CD4-positive, alpha-beta T cell (primary cell): ENCODE measurements around the gene PLCH2. TPM values are rescaled to one million over a fixed set of nuclear protein-coding genes. Genes with fewer than 3 reads are reported as not detected.

Experiments
- ATAC-seq: fragments of 200-7000 bp; cut with Tn5 transposase; one replicate; pipeline ENCODE4 v1.10.0; 2022; ENCODE audit warnings: mild to moderate bottlenecking; ENCODE audit not compliant: poor library complexity
- CTCF ChIA-PET: fragments of 350-600 bp; sonication (Branson Sonifier 250); formaldehyde crosslinking; loops from one replicate; lab custom pipeline; 2021; ENCODE audit warnings: antibody characterized with exemption, inconsistent platforms; lab: Charles Lee
- POLR2A ChIA-PET: fragments of 350-600 bp; sonication (Branson Sonifier 250); formaldehyde crosslinking; loops from one replicate; lab custom pipeline; 2021; ENCODE audit warnings: antibody characterized with exemption, inconsistent platforms; lab: Charles Lee
- DNase-seq, 14 experiments: peaks; one replicate each; pipeline ENCODE4 v3.0.0-alpha.2; 2013 to 2020; ENCODE audit warnings: mixed read lengths in 2 of 14
- H3K27ac ChIP-seq, 2 donors: one replicate each; pipeline versions ENCODE4 v1.5.1 to v1.7.0; 2013; ENCODE audit warnings: low read length in 2 of 2, low read depth in 1 of 2, mild to moderate bottlenecking in 1 of 2
- H3K27me3 ChIP-seq, 2 experiments: 1 replicate in 1 of 2; 2 replicates in 1 of 2; pipeline versions ENCODE4 v1.6.1 to v1.7.0; 2013; ENCODE audit warnings: low read length in 2 of 2, control low read depth in 1 of 2, mild to moderate bottlenecking in 1 of 2, moderate library complexity in 1 of 2; ENCODE audit not compliant: insufficient read depth in 2 of 2, control insufficient read depth in 1 of 2
- H3K36me3 ChIP-seq: one replicate; pipeline ENCODE4 v1.6.1; 2013; ENCODE audit warnings: low read length, control low read depth; ENCODE audit not compliant: insufficient read depth
- H3K4me1 ChIP-seq: one replicate; pipeline ENCODE4 v1.6.1; 2013; ENCODE audit warnings: low read length, control low read depth; ENCODE audit not compliant: insufficient read depth
- H3K4me3 ChIP-seq: one replicate; pipeline ENCODE4 v1.5.1; 2013; ENCODE audit warnings: mild to moderate bottlenecking, low read length, moderate library complexity
- H3K9me3 ChIP-seq, 2 experiments: 1 replicate in 1 of 2; 2 replicates in 1 of 2; pipeline versions ENCODE4 v1.6.1 to v1.7.0; 2013; ENCODE audit warnings: low read length in 2 of 2, mild to moderate bottlenecking in 2 of 2, control low read depth in 1 of 2, moderate library complexity in 1 of 2; ENCODE audit not compliant: control insufficient read depth in 1 of 2, insufficient read depth in 1 of 2
- H3K27ac Mint-ChIP-seq: one replicate; pipeline ENCODE4 v1.8.0; 2020; ENCODE audit warnings: mixed read lengths
- H3K27me3 Mint-ChIP-seq: one replicate; pipeline ENCODE4 v1.8.0; 2021; ENCODE audit warnings: mixed read lengths
- H3K36me3 Mint-ChIP-seq: one replicate; pipeline ENCODE4 v1.8.0; 2021; ENCODE audit warnings: low read depth, mixed read lengths
- H3K4me1 Mint-ChIP-seq: one replicate; pipeline ENCODE4 v1.8.0; 2021; ENCODE audit warnings: low read depth, mixed read lengths
- H3K4me3 Mint-ChIP-seq: one replicate; pipeline ENCODE4 v1.8.0; 2020; ENCODE audit warnings: mild to moderate bottlenecking, mixed read lengths
- H3K9me3 Mint-ChIP-seq: one replicate; pipeline ENCODE4 v1.8.0; 2020; ENCODE audit warnings: mixed read lengths
- intact Hi-C, 2 experiments: fragments of 100-400 bp; cut with DNase I in 1 of 2; cut with micrococcal nuclease in 1 of 2; formaldehyde crosslinking; loops; one replicate each; pipeline versions ENCODE4 v1.15.1 to v1.9.0; 2023 to 2025; cut with DNase I, micrococcal nuclease
- polyA plus RNA-seq, 2 donors: library from polyadenylated mRNA; unstranded; fragments of 120-200 nt; gene quantifications; one replicate each; pipeline ENCODE4 v1.2.1, GENCODE V29; 2013
- total RNA-seq, 174 experiments: library from RNA in 2 of 174; stranded (reverse) in 2 of 174; gene quantifications; one replicate each; pipeline ENCODE4 v1.2.3 and lab custom pipeline; 2021 to 2026
- TF ChIP-seq, protein P1 (sequence below): fragments of 200-600 bp; IDR thresholded peaks from one replicate; pipeline ENCODE4 v1.8.0; 2022; ENCODE audit warnings: antibody characterized with exemption, mild to moderate bottlenecking

The PLCH2 gene, protein sequence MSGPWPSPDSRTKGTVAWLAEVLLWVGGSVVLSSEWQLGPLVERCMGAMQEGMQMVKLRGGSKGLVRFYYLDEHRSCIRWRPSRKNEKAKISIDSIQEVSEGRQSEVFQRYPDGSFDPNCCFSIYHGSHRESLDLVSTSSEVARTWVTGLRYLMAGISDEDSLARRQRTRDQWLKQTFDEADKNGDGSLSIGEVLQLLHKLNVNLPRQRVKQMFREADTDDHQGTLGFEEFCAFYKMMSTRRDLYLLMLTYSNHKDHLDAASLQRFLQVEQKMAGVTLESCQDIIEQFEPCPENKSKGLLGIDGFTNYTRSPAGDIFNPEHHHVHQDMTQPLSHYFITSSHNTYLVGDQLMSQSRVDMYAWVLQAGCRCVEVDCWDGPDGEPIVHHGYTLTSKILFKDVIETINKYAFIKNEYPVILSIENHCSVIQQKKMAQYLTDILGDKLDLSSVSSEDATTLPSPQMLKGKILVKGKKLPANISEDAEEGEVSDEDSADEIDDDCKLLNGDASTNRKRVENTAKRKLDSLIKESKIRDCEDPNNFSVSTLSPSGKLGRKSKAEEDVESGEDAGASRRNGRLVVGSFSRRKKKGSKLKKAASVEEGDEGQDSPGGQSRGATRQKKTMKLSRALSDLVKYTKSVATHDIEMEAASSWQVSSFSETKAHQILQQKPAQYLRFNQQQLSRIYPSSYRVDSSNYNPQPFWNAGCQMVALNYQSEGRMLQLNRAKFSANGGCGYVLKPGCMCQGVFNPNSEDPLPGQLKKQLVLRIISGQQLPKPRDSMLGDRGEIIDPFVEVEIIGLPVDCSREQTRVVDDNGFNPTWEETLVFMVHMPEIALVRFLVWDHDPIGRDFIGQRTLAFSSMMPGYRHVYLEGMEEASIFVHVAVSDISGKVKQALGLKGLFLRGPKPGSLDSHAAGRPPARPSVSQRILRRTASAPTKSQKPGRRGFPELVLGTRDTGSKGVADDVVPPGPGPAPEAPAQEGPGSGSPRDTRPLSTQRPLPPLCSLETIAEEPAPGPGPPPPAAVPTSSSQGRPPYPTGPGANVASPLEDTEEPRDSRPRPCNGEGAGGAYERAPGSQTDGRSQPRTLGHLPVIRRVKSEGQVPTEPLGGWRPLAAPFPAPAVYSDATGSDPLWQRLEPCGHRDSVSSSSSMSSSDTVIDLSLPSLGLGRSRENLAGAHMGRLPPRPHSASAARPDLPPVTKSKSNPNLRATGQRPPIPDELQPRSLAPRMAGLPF (N-terminal part only)
- 10 to 100 TPM; 47.6 to 48.1 TPM for total RNA-seq
- 13.1 TPM for polyA plus RNA-seq (2013, experiment 1 of 2)
- polyA plus RNA-seq (2013, experiment 2 of 2), result 34.7 TPM
- 0.40 to 70.2 (median 18.4) reads per million in 172 experiments for total RNA-seq (lab: John Stamatoyannopoulos, UW)

DNA sequence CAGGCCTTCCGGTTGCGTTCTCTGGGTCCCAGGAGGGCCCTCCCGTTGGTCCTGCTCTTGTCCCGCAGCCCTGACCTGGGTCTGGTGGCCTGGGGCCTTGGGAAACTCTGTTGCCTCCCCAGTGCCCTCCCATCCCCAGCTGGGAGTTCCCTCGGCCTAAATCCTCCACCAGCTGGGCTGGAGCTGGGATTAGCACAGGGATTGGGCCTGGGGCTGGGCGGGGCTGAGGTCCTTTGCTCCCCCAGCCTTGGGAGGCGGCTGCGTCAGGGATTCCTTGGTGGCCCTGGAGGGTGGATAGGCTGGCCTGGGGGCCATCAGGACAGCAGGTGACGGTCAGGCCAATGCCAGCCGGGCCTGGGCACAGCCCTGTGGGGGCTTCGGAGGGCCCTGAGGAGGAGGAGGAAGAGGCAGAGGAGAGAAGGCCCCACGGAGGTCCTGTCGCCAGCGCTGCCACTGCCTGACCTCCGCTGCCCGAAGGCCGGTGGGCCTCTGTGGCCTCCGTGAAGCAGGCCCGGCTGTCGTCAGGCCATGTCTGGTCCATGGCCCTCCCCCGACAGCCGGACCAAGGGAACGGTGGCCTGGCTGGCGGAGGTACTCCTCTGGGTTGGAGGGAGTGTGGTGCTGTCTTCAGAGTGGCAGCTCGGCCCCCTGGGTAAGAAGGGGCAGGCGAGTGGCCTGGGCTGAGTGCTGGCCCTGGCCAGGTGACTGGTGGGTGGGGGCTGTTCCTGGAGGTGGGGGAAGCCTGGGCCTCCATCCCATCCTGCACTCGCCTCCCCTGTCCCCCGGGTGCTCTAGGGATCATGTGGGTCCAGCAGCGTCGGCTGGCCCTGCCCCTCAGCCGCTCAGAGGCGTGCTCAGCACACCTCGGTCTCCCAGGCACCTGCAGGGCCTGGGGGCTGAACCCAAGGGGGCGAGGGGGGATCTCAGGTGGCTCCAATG, at the start of gene PLCH2:
PLCH2 (plus strand) TSS at position 229 of the 939 bp plus-strand sequence; CDS start at position 529, 300 bp downstream.
- Mint-ChIP-seq H3K36me3 (no peaks in the 10 kb centered on the region), H3K9me3 (no peaks in the 10 kb centered on the region), H3K27ac (no peak within 1 kb of the TSS), H3K4me3 (no peak within 1 kb of the TSS), H3K4me1 (no peaks in the 10 kb centered on the region), H3K27me3 (no peaks in the 10 kb centered on the region)
- no peak for DNase-seq
- no peaks in the 10 kb centered on the region for H3K4me1 ChIP-seq
- no peaks in the 10 kb centered on the region for H3K36me3 ChIP-seq
- ChIA-PET CTCF (no interaction called here), POLR2A (no interaction called here)
- intact Hi-C loops, result no loop called here
- H3K4me3 ChIP-seq, result no peak within 1 kb of the TSS
- no peaks in the 10 kb centered on the region for H3K9me3 ChIP-seq
- no peak within 1 kb of the TSS for H3K27ac ChIP-seq
- ATAC-seq, result no peak
- TF ChIP-seq, protein P1, sequence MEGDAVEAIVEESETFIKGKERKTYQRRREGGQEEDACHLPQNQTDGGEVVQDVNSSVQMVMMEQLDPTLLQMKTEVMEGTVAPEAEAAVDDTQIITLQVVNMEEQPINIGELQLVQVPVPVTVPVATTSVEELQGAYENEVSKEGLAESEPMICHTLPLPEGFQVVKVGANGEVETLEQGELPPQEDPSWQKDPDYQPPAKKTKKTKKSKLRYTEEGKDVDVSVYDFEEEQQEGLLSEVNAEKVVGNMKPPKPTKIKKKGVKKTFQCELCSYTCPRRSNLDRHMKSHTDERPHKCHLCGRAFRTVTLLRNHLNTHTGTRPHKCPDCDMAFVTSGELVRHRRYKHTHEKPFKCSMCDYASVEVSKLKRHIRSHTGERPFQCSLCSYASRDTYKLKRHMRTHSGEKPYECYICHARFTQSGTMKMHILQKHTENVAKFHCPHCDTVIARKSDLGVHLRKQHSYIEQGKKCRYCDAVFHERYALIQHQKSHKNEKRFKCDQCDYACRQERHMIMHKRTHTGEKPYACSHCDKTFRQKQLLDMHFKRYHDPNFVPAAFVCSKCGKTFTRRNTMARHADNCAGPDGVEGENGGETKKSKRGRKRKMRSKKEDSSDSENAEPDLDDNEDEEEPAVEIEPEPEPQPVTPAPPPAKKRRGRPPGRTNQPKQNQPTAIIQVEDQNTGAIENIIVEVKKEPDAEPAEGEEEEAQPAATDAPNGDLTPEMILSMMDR, result no peak
- H3K27me3 ChIP-seq, result no peaks in the 10 kb centered on the region

DNA sequence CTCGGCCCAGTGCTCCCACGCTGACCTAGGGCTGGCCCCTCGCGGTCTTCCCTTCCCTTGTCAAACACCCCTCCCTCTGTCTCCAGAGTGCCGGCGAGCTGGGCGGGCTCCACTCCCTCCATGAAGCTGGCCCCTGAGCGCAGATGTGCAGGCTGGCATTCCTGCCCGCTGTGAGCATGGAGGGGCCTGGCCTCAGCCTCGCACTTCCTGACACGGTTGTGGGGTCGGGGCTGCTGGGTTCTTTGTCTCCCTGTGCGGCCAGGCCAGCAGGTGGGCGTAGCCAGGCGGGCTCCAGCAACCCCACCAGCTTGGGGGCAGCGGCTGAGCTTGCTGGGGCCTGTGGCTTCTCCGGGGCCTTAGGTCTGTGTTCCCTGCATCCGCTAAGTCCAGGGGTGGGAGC, 49.5 kb upstream of the PLCH2 start:
- H3K4me1 Mint-ChIP-seq, result no peaks in the 10 kb centered on the region
- Histone ChIP-seq H3K4me1 (peaks cover 9% of the 10 kb centered on the region), H3K9me3 (peaks cover 4 to 27% of the 10 kb centered on the region in 2 experiments), H3K36me3 (no peaks in the 10 kb centered on the region), H3K4me3 (no peak overlapping the region), H3K27me3 (no peaks in the 10 kb centered on the region), H3K27ac (no peak overlapping the region)
- CTCF ChIA-PET, result no interaction called here
- ATAC-seq (no peak), DNase-seq (no peak)
- TF ChIP-seq, protein P1, result no peak
- no peak overlapping the region for H3K27ac Mint-ChIP-seq
- no peaks in the 10 kb centered on the region for H3K27me3 Mint-ChIP-seq
- no peak overlapping the region for H3K4me3 Mint-ChIP-seq
- POLR2A ChIA-PET, result no interaction called here
- peaks cover 4% of the 10 kb centered on the region for H3K36me3 Mint-ChIP-seq
- no peaks in the 10 kb centered on the region for H3K9me3 Mint-ChIP-seq
- intact Hi-C loops, result no loop called here
